Activated T-helper 17 cell treated with anti-CD3 and anti-CD28 coated beads, Interleukin-2, amount 50 U/mL, for 72 hours (primary cell): ENCODE results near the gene MDFIC. TPM values are rescaled to one million over a fixed set of nuclear protein-coding genes. Genes with fewer than 3 reads are reported as not detected.

Source experiments
- ATAC-seq: fragments of 150-1000 bp; cut with Tn5 transposase; replicated peaks from 2 replicates; pipeline ENCODE4 v1.10.0; 2021; ENCODE audit warnings: mild to moderate bottlenecking, moderate library complexity
- H3K27ac Mint-ChIP-seq: one replicate; pipeline ENCODE4 v1.8.0; 2022; ENCODE audit warnings: mixed read lengths
- H3K27me3 Mint-ChIP-seq: one replicate; pipeline ENCODE4 v1.8.0; 2022; ENCODE audit warnings: mixed read lengths
- H3K36me3 Mint-ChIP-seq: one replicate; pipeline ENCODE4 v1.8.0; 2022; ENCODE audit warnings: low read depth, mild to moderate bottlenecking, mixed read lengths
- H3K4me1 Mint-ChIP-seq: one replicate; pipeline ENCODE4 v1.8.0; 2022; ENCODE audit warnings: mixed read lengths
- H3K4me3 Mint-ChIP-seq: one replicate; pipeline ENCODE4 v1.8.0; 2022; ENCODE audit warnings: mild to moderate bottlenecking, mixed read lengths
- H3K9me3 Mint-ChIP-seq: one replicate; pipeline ENCODE4 v1.8.0; 2022; ENCODE audit warnings: mixed read lengths
- total RNA-seq, 2 donors: library from RNA; stranded (reverse); gene quantifications; one replicate each; pipeline ENCODE4 v1.2.3, GENCODE V29; 2022

The MDFIC gene
- total RNA-seq, 2 donors from 2014 or later = 64.1 to 97.3 TPM

- Mint-ChIP-seq H3K4me3 (no peak overlapping the region), H3K4me1 (peaks cover 48% of the 10 kb centered on the region), H3K27me3 (no peaks in the 10 kb centered on the region), H3K36me3 (peaks cover 72% of the 10 kb centered on the region), H3K9me3 (no peaks in the 10 kb centered on the region), H3K27ac (no peak overlapping the region)
- no peak for ATAC-seq
Measured at GRCh38 chr7:114953724-114954123, 31.8 kb downstream of the MDFIC start.

GRCh38 chr7:114956702-114957101 is 34.8 kb downstream of the MDFIC start:
- H3K4me3 Mint-ChIP-seq = no peak overlapping the region
- H3K36me3 Mint-ChIP-seq = peaks cover 76% of the 10 kb centered on the region
- H3K27me3 Mint-ChIP-seq = no peaks in the 10 kb centered on the region
- peaks cover 53% of the 10 kb centered on the region for H3K4me1 Mint-ChIP-seq
- no peak overlapping the region for H3K27ac Mint-ChIP-seq
- H3K9me3 Mint-ChIP-seq = no peaks in the 10 kb centered on the region
- ATAC-seq = peak; percentile 52

GRCh38 chr7:114957444-114957843 is 35.5 kb downstream of the MDFIC start:
- H3K9me3 Mint-ChIP-seq = no peaks in the 10 kb centered on the region
- ATAC-seq = no peak
- peaks cover 79% of the 10 kb centered on the region for H3K36me3 Mint-ChIP-seq
- no peak overlapping the region for H3K27ac Mint-ChIP-seq
- no peaks in the 10 kb centered on the region for H3K27me3 Mint-ChIP-seq
- peaks cover 60% of the 10 kb centered on the region for H3K4me1 Mint-ChIP-seq
- no peak overlapping the region for H3K4me3 Mint-ChIP-seq

GRCh38 chr7:114959931-114960330 is 38.0 kb downstream of the MDFIC start:
- H3K27ac Mint-ChIP-seq = peak overlapping the region; percentile 71
- peak; percentile 91 for ATAC-seq
- H3K9me3 Mint-ChIP-seq = no peaks in the 10 kb centered on the region
- peak overlapping the region; percentile 34 for H3K4me3 Mint-ChIP-seq
- H3K27me3 Mint-ChIP-seq = no peaks in the 10 kb centered on the region
- H3K36me3 Mint-ChIP-seq = peaks cover 85% of the 10 kb centered on the region
- H3K4me1 Mint-ChIP-seq = peaks cover 64% of the 10 kb centered on the region

- Mint-ChIP-seq H3K4me3 (no peak overlapping the region), H3K36me3 (peaks cover 87% of the 10 kb centered on the region), H3K27ac (peak overlapping the region; percentile 82), H3K9me3 (no peaks in the 10 kb centered on the region), H3K4me1 (peaks cover 63% of the 10 kb centered on the region), H3K27me3 (no peaks in the 10 kb centered on the region)
- ATAC-seq = no peak
Measured at GRCh38 chr7:114962441-114962840, 40.5 kb downstream of the MDFIC start.

- Mint-ChIP-seq H3K27ac (no peak overlapping the region), H3K4me3 (no peak overlapping the region), H3K4me1 (peaks cover 57% of the 10 kb centered on the region), H3K9me3 (no peaks in the 10 kb centered on the region), H3K36me3 (peaks cover 84% of the 10 kb centered on the region), H3K27me3 (no peaks in the 10 kb centered on the region)
- ATAC-seq = no peak
Measured at GRCh38 chr7:114966156-114966555, 44.3 kb downstream of the MDFIC start.

- Mint-ChIP-seq H3K36me3 (peaks cover 73% of the 10 kb centered on the region), H3K4me3 (no peak overlapping the region), H3K9me3 (no peaks in the 10 kb centered on the region), H3K27ac (no peak overlapping the region), H3K4me1 (peaks cover 53% of the 10 kb centered on the region), H3K27me3 (no peaks in the 10 kb centered on the region)
- no peak for ATAC-seq
Measured at GRCh38 chr7:114969096-114969495, 47.2 kb downstream of the MDFIC start.

- Mint-ChIP-seq H3K4me3 (peak overlapping the region; percentile 65), H3K4me1 (peaks cover 57% of the 10 kb centered on the region), H3K27me3 (no peaks in the 10 kb centered on the region), H3K9me3 (no peaks in the 10 kb centered on the region), H3K27ac (peak overlapping the region; percentile 47), H3K36me3 (peaks cover 73% of the 10 kb centered on the region)
- no peak for ATAC-seq
Measured at GRCh38 chr7:114970308-114970707, 48.4 kb downstream of the MDFIC start.

GRCh38 chr7:114970732-114971131 is 48.8 kb downstream of the MDFIC start:
- no peak for ATAC-seq
- Mint-ChIP-seq H3K9me3 (no peaks in the 10 kb centered on the region), H3K36me3 (peaks cover 69% of the 10 kb centered on the region), H3K4me1 (peaks cover 55% of the 10 kb centered on the region), H3K4me3 (peak overlapping the region; percentile 65), H3K27ac (peak overlapping the region; percentile 47), H3K27me3 (no peaks in the 10 kb centered on the region)

GRCh38 chr7:114972567-114972966 is 50.7 kb downstream of the MDFIC start:
- Mint-ChIP-seq H3K4me3 (peak overlapping the region; percentile 65), H3K4me1 (peaks cover 50% of the 10 kb centered on the region), H3K9me3 (no peaks in the 10 kb centered on the region), H3K27me3 (no peaks in the 10 kb centered on the region), H3K36me3 (peaks cover 57% of the 10 kb centered on the region), H3K27ac (no peak overlapping the region)
- no peak for ATAC-seq

- peaks cover 52% of the 10 kb centered on the region for H3K4me1 Mint-ChIP-seq
- peaks cover 52% of the 10 kb centered on the region for H3K36me3 Mint-ChIP-seq
- no peak overlapping the region for H3K4me3 Mint-ChIP-seq
- H3K9me3 Mint-ChIP-seq = no peaks in the 10 kb centered on the region
- H3K27ac Mint-ChIP-seq = no peak overlapping the region
- no peaks in the 10 kb centered on the region for H3K27me3 Mint-ChIP-seq
- ATAC-seq = no peak
Measured at GRCh38 chr7:114973147-114973546, 51.3 kb downstream of the MDFIC start.

GRCh38 chr7:114975401-114975800 is 53.5 kb downstream of the MDFIC start:
- H3K4me3 Mint-ChIP-seq = peak overlapping the region; percentile 16
- H3K27me3 Mint-ChIP-seq = no peaks in the 10 kb centered on the region
- H3K9me3 Mint-ChIP-seq = no peaks in the 10 kb centered on the region
- peaks cover 53% of the 10 kb centered on the region for H3K4me1 Mint-ChIP-seq
- no peak overlapping the region for H3K27ac Mint-ChIP-seq
- peaks cover 38% of the 10 kb centered on the region for H3K36me3 Mint-ChIP-seq
- no peak for ATAC-seq

- Mint-ChIP-seq H3K4me3 (no peak overlapping the region), H3K27me3 (no peaks in the 10 kb centered on the region), H3K27ac (no peak overlapping the region), H3K4me1 (peaks cover 54% of the 10 kb centered on the region), H3K36me3 (peaks cover 33% of the 10 kb centered on the region), H3K9me3 (no peaks in the 10 kb centered on the region)
- ATAC-seq = no peak
Measured at GRCh38 chr7:114976666-114977065, 54.8 kb downstream of the MDFIC start.

GRCh38 chr7:114977277-114977676 is 55.4 kb downstream of the MDFIC start:
- Mint-ChIP-seq H3K4me3 (no peak overlapping the region), H3K27me3 (no peaks in the 10 kb centered on the region), H3K9me3 (no peaks in the 10 kb centered on the region), H3K4me1 (peaks cover 53% of the 10 kb centered on the region), H3K27ac (no peak overlapping the region), H3K36me3 (peaks cover 27% of the 10 kb centered on the region)
- ATAC-seq = peak; percentile 46

GRCh38 chr7:114979388-114979787 is 57.5 kb downstream of the MDFIC start:
- H3K4me3 Mint-ChIP-seq = no peak overlapping the region
- peaks cover 41% of the 10 kb centered on the region for H3K4me1 Mint-ChIP-seq
- no peaks in the 10 kb centered on the region for H3K9me3 Mint-ChIP-seq
- ATAC-seq = no peak
- no peaks in the 10 kb centered on the region for H3K27me3 Mint-ChIP-seq
- H3K27ac Mint-ChIP-seq = no peak overlapping the region
- peaks cover 17% of the 10 kb centered on the region for H3K36me3 Mint-ChIP-seq
